GM18519 (cell line): ENCODE results near the gene PISD.

Experiments used
- ATAC-seq: cut with Tn5 transposase; IDR thresholded peaks from one replicate; pipeline ENCODE4 v1.9.1; 2021; ENCODE audit warnings: mild to moderate bottlenecking, moderate library complexity; ENCODE audit not compliant: unreplicated experiment, low FRiP score

PISD gene

GRCh38 chr22:31627223-31627731 is 34.7 kb downstream of the PISD start:
- ATAC-seq = no peak

DNA sequence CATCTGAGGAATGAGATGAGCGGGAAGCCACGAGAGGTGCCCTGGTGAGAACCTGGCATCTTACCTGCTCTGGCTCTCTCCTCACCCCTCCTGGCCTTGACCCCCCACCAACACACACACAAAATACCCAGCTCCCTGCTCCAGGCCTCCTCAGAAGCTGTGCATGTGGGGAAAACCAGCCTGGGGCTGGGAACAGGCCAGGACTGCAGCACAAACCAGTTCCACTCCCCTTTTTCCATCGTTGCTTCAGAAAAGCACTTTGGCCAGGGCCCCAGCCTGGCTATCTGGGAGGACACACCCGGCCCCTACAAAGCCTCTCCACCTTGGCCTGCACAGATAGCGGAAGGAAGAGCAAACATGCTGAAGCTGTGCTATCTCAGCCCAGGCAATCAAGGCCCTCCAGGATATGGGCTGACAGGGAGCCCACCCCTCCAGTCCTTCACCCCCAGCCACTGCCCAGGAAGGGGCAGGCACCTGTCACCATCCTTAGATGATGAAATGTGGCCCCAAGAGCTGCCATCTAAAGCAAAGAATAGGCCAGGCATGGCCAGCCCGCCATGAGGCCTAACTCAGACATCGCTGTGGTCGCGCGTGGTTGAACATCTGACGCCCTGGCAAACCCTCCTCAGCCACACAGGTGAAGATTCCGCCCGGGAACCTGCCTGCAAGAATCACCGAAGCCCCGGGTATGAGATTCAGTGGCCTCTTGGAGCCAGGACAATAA is 35.4 kb downstream of the PISD start:
- ATAC-seq = no peak

DNA sequence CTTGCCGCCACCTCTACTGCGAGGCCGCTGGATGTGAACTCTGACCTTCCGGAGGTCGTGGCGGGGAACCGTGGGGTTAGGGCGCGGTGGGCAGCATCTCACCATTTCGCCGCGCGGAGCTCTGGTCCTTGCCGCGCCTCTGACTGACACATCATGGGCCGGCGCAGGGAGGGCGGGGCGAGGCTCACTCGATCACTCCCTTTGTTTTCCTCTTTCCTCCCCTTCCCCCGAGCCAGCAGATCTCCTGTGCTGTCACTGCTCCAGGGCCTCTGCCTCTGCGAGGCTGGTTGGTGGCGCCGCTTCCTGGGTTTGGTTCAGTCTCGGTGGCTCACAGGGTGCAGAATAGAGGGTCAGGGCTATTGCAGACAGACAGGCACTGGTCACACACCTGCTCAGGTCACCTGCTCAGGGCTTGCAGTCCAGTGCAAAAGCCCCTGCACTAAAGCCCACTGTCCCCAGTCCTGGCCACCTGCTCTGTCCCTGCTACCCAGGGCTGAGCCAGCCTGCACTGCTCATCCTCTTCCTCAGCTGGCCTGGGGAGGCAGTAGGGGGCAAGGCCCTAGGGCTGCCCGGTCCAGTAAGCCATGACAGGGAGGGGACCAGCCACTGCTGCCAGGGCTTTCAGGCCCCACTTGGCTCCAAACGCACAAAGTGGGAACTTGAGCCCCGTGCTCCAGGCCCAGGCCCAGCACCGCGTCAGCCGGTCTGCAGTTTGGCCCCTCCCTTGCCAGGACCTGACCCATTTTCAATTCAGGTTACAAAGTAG is 36.2 kb downstream of the PISD start:
- no peak for ATAC-seq

DNA sequence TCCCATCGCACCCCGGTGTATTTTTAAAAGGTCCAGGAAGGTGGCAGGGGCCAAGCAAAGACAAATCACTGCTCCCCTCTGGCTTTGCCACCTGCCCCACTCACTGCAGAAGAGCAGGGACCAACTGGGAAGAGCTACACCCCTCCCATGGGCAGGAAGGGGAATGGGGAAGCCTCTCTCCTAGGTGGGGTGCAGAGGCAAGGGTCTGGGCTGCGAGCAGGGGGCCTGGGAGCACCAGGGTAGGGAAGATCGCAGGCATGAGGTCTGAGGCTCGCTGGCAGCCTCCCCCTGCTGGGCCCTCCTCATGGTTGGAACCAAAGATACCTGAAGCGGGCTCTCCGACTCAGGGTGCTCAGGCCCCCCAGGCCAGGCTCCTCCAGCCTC is 36.8 kb downstream of the PISD start:
- ATAC-seq = no peak

DNA sequence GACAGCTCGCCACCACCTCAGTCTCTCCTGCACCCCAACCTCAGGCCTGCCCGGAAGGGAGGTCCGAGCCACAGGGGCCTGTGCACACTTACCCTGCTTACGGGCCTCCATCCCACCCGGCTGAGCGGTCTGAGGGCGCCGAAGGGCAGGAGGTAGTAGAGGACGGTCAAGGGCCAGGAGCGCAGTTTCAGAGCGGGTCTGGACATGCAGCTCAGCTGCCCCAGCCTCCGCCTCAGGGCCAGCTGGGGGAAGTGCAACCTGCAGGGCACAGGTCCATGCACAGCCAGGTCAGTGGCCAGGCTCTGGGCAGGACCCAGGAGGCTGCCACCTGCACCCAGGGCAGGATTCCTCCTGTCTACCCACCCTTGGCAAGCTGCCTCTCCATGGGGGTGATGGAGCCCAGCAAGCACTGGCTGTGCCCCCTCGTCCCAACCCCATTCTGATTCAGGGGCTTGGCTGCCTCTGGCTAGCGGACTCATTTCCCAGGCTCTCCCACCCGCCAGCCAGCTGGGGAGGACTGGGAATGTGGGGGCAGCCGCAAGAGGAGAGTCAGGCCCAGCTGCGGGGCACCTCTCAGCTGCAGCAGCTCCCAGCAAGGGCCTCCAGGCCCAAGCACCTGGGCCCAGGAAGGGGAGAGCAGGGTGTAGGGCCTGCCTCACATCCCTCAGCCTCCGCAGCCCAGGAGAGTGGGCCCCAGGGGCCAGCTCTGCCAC is 38.3 kb downstream of the PISD start:
- no peak for ATAC-seq

- ATAC-seq = no peak
Measured at GRCh38 chr22:31622980-31623379, 39.0 kb downstream of the PISD start.

DNA sequence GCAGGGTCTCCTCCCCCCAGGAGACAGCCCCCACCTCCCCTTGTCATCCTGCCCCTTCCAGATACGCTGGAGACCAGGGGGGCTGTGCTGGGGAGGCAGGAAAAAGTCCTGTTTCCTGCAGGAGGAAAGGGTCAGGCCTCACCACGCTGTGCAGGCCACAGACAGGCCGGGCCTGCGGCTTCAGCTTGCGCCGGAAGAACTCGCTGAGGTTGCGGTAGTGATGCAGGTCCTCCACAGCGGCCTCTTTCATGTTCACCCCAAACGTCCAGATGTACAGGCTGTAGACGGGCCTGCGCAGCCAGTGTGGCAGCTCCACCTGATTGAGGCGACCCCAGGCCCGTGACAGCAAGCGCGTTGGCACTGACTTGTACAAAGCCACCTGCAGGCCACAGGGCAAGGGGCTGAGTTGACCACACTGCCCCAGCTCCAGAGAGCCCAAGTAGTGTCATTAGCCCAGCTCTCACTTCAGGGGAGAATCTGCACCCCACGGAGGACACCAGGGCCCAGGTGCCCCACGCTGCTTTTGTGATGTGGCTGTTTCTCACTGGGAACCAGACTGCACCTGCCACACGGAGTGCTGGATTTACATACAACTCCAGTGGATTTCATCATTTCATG is 40.4 kb downstream of the PISD start:
- no peak for ATAC-seq

DNA sequence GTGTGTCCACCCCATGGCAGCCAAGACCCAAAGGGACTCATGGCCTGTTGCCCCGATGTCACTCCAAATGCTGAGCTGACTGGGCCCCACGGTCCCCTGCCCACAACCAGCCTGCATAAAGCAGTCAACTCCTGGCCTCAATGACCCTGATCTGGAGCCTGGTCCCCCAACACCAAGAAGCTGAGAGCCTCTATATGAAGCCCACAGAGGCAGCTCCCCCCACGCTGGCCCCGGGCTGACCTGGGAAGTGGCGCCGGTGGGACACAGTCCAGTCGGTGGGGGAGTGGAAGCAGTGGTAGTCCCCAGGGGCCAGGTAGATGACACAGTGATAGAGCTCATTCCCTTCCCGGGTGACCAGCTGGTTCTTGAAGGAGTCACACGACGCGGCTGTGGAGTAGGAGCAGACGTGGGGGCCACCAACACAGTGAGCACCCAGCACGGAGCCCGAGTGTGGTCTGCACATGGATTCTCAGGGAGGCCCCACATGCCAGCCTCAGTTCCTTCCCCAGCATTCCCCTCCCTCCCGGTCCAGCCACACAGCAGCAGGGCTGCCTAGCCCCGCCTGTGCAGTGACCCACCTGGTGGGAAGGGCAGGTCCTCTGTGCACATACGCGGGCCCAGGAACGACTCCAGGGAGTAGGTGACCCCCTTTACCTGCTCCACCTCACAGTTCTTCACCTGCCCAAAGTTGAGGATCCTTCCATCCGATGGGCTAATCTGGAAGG is 41.1 kb downstream of the PISD start:
- no peak for ATAC-seq

GRCh38 chr22:31619611-31620300 is 42.3 kb downstream of the PISD start:
- no peak for ATAC-seq

- no peak for ATAC-seq
Measured at GRCh38 chr22:31618471-31619176, 43.4 kb downstream of the PISD start.

DNA sequence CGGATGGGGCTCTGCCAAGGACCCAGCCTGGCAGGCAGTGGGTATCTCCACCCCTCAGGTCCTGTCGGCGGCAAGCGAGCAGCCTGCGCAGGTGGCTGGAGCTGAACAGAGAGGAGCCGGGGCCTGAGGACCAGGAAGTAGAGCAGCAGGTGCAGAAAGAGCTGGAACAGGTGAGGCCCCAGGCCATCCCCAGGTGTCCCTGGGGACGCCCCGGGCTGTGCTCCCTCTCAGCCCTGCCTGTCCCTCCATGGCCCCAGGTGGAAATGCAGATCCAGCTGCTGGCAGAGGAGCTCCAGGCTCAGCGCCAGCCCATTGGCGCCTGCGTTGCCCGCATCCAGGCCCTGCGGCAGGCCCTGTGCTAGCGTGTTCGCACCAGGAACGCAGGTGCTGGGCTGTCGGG is 44.0 kb downstream of the PISD start:
- no peak for ATAC-seq

DNA sequence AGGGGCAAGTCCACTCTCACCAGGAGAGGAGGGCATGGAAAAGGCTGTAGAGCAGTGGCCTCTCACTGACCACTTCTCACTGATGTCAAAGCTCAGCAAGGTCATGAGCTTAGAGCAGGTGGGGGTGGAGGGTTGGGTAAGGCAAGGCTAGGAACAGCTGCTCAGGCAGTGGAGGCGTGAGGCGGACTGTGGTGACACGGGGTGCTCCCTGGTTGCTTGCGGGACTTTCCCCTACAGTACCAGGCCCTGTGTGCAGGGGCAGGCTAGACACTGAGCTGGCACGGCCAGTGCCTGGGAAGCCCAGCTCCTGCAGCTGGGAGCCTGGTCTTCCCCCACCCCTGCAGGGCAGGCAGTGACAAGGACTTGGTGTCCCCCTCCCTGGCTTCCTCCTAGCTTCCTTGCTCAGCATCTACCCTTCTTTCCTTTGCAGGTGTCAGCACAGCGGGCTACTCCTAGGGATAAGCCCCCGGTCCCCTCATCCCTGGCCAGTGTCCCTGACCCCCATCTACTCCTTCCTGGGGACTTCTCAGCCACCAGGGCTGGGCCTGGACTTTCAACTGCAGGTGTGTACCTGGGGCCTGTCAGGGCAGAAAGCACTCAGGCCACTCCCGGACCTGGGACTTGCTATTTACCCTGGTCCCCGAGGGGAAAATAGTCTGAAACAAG is 45.6 kb downstream of the PISD start:
- no peak for ATAC-seq

- ATAC-seq = no peak
Measured at GRCh38 chr22:31615940-31616314, 46.1 kb downstream of the PISD start.

GRCh38 chr22:31615491-31615860 is 46.5 kb downstream of the PISD start:
- no peak for ATAC-seq

DNA sequence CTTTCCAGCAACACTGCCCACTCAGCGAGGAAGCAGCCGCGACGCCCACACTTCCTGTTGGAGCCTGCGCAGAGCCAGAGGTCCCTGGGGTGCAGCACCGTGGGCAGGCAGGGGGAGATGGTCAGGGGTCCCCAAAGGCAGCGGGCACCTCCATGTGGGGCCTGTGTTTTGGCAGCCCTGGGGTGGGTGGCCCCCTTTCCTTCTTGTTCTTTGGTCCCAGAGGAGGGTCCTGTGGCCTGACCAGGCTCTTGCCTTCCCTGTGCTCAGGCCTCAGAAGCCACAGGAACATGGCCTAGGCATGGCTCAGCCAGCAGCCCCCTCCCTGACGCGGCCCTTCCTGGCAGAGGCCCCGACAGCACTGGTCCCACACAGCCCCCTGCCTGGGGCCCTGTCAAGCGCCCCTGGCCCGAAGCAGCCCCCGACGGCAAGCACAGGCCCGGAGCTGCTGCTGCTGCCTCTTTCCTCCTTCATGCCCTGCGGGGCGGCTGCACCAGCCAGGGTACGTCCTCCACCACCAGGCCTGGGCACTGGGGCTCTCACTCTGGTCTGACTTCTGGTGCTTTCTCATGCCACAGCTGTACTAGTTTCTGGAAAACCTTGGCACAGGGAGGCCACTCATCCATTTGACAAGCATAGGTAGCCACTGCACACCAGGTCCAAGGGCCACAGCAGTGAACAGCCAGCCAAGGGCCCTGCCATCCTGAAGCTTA is 47.1 kb downstream of the PISD start:
- ATAC-seq = no peak

DNA sequence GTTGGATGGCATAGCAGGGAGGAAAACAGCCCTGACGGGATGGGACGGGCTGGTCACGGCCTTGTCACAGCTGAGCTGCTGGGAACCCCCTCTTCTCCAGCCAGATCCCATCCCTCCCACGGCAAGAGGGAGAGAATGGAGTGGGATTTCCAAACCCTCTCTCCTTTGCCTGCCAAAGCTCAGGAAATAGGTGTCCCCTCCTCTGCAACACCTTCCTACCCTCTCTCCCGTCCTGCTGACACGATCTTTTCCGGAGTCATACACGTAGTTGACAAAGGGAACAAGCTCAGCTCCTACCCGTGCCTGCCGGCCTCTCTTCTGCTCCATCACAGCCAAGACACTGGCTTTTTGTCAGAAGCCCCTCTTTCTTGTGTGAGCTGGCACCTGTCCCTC is 48.1 kb downstream of the PISD start:
- ATAC-seq = no peak

- no peak for ATAC-seq
Measured at GRCh38 chr22:31613286-31613903, 48.6 kb downstream of the PISD start.

DNA sequence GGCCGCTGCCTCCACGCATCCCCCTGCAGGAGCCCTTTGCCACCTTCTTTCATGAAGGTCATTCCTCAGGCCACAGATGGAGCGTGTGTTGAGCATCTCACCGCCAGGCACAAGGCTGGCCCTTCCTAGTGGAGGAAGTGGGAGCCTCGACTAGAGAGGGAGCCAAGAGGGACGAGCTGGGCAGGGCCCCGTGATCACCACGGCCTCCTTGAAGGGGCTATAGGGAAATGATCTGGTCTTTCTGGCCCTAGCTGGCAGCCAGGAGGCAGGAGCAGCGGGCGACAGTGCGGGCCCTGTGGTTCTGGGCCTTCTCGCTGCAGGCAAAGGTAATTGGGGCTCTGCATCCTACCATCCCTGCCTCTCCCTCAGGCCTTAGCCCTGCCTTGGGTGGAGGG is 49.1 kb downstream of the PISD start:
- no peak for ATAC-seq
